Adrenal gland (tissue), 12 donors: Measurements from ENCODE around the gene CDC5L. TPM values are rescaled to one million over a fixed set of nuclear protein-coding genes. Genes with fewer than 3 reads are reported as not detected.
A peak's percentile ranks its signal among the peaks of the same experiment; 100 is the strongest.

Experiments
- DNase-seq, 7 donors: peaks; one replicate each; pipeline ENCODE4 v3.0.0-alpha.2; 2019 to 2020
- H3K27ac ChIP-seq, 5 donors: fragments of 200-600 bp; sonication (generic) in 4 of 5; 1 replicate in 3 of 5; 2 replicates in 2 of 5; pipeline versions ENCODE4 v1.5.1 to v1.8.0; 2016 to 2020; ENCODE audit warnings: mild to moderate bottlenecking in 1 of 5
- H3K27me3 ChIP-seq: fragments of 200-600 bp; 2 replicates; pipeline ENCODE4 v1.8.0; 2021
- H3K36me3 ChIP-seq, 2 donors: fragments of 200-600 bp; replicated peaks in 1 of 2; 1 replicate in 1 of 2; 2 replicates in 1 of 2; pipeline versions ENCODE4 v1.5.1 to v1.8.0; 2018 to 2022
- H3K4me1 ChIP-seq, 2 donors: fragments of 200-600 bp; replicated peaks in 1 of 2; 1 replicate in 1 of 2; 2 replicates in 1 of 2; pipeline versions ENCODE4 v1.5.1 to v1.8.0; 2018 to 2021
- H3K4me3 ChIP-seq, 4 donors: fragments of 200-600 bp; sonication (generic) in 3 of 4; one replicate each; pipeline ENCODE4 v1.5.1; 2016 to 2018
- H3K9me3 ChIP-seq, 3 donors: fragments of 200-600 bp; sonication (generic) in 1 of 3; replicated peaks in 1 of 3; 1 replicate in 2 of 3; 2 replicates in 1 of 3; pipeline versions ENCODE4 v1.5.1 to v1.8.0; 2016 to 2021
- CTCF ChIP-seq, 6 experiments: fragments of 450-650 bp in 4 of 6; fragments of 200-600 bp in 2 of 6; sonication (generic) in 1 of 6; IDR thresholded peaks; 1 replicate in 5 of 6; 2 replicates in 1 of 6; pipeline versions ENCODE4 v1.5.1 to v1.8.0; 2016 to 2021; ENCODE audit warnings: antibody characterized with exemption in 6 of 6, mild to moderate bottlenecking in 2 of 6, moderate library complexity in 1 of 6
- POLR2A ChIP-seq, 2 donors: fragments of 450-650 bp; IDR thresholded peaks; one replicate each; pipeline ENCODE4 v1.6.1; 2017; ENCODE audit warnings: antibody characterized with exemption in 2 of 2, mild to moderate bottlenecking in 2 of 2, moderate library complexity in 1 of 2
- WGBS, 4 donors: extraction: QIAGEN DNeasy Blood & Tissue Kit in 2 of 4; methylation state at CpG; one replicate each; pipeline versions ENCODE4 v1.1.5 to v1.1.7; 2013 to 2017; 5-methylcytosine and 5-hydroxymethylcytosine counted together
- intact Hi-C, 2 donors: fragments of 100-400 bp; cut with DNase I; formaldehyde crosslinking; loops; one replicate each; pipeline versions ENCODE4 v1.14.1 to v1.15.0; 2022 to 2023
- polyA plus RNA-seq, 3 donors: library from polyadenylated mRNA; stranded (reverse); fragments of 200-250 nt in 2 of 3; fragments of 350-450 nt in 1 of 3; fragmentation: Illumina TruSeq in 1 of 3; extraction: RNeasy Lipid Tissue Mini Kit (QIAGEN cat#74804) in 1 of 3; gene quantifications; one replicate each; pipeline ENCODE4 v1.2.3, GENCODE V29; 2013 to 2014
- total RNA-seq, 9 donors: library from RNA; depleted of rRNA in 4 of 9; stranded (reverse); fragments of >200 nt in 4 of 9; fragments of 120-200 nt in 1 of 9; fragmentation: NEBNext Ultra II Directional in 1 of 9; extraction: Animal tissue kit (Norgen Biotek cat#: 25700) in 1 of 9; gene quantifications; one replicate each; pipeline versions ENCODE4 v1.1.0 to v1.2.4, GENCODE V29; 2013 to 2023
- donor health status: healthy with polysubstance abuse.
- donor health status: Bipolar disorder and iron deficiency.
- donor health status: DM: yes; HTN: yes; CAD: no.
- donor health status: DM: no; HTN: no; CAD: no.
- donor health status: DM: no; HTN: no; CAD: no.
- donor health status: DM: yes; HTN: yes; CAD: no.

CDC5L gene
- total and polyA plus RNA-seq, 12 donors: 5.6 to 39.3 (median 20.8) TPM

DNA sequence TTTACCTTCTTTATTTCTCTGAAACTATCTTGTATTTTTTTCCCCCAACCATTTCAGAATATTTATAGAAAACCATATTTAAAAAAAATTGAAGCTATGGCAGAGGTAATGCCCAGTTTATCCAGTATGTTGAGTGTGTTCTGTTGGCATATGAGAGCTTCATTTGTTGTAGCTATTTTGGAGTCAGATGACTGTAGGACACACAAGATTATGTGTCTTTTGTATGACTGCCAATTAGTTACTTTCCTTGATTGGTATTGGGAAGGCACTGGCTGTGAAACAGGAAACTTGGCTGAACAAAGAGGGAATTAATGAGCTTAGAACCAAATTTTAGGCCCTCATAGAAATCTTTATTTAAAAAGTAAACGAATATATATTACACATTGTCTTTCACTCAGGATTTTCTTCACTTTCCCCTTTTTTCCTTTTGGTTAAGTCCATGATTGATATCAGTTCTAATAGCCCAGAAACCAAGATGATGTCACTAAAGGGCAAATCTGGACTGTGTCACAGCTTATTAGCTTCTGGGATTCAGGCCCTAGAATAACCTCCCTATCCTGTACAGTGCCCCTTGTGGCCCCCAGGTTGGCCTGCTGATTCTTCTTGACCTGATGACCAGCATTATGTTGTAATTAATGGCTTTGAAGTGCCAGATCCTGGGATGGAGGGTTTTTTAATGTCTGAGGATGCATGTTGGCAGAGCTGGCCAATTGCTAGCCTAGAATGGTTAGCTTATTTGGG, 10.1 kb downstream of the CDC5L start:
- TF ChIP-seq POLR2A (IDR thresholded peaks at IDR 0.05) (no peak), CTCF (IDR thresholded peaks at IDR 0.05) (no peak)
- Histone ChIP-seq H3K9me3 (no peaks in the 10 kb centered on the region), H3K27me3 (no peaks in the 10 kb centered on the region), H3K4me3 (no peak overlapping the region), H3K36me3 (peaks cover 0 to 63% of the 10 kb centered on the region in 2 donors), H3K4me1 (peaks cover 0 to 33% of the 10 kb centered on the region in 2 donors), H3K27ac (peak overlapping the region in 1 of 5 donors; percentile 18)
- 76 to 92% (median 84%) methylated on average over 1 of the region's 1 CpG for WGBS, 4 donors
- intact Hi-C loops: no loop called here
- no peak for DNase-seq

DNA sequence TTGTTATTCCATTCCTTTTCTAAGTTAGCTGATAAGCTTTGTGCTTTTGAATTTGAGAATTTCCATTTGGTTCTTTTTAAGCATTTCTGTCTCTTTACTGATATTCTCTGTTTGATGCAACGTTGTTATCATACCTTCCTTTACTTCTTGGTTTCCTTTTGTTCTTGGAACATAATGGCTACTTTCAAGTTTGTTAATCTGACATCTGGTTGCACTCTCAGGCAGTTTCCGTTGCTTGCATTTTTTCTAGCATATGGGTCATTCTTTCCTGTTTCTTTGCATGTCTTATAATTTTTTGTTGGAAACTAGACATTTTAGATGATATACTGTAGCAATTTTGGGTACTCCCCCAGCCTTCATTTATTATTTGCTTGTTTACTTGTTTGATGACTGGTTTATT, 12.5 kb downstream of the CDC5L start:
- H3K27me3 ChIP-seq: no peaks in the 10 kb centered on the region
- H3K36me3 ChIP-seq: peaks cover 0 to 54% of the 10 kb centered on the region in 2 donors
- peaks cover 8 to 41% of the 10 kb centered on the region in 2 donors for H3K4me1 ChIP-seq
- intact Hi-C loops: no loop called here
- DNase-seq: no peak
- H3K27ac ChIP-seq: no peak overlapping the region
- no peak for TF ChIP-seq POLR2A (IDR thresholded peaks at IDR 0.05)
- TF ChIP-seq CTCF (IDR thresholded peaks at IDR 0.05): no peak
- H3K9me3 ChIP-seq: no peaks in the 10 kb centered on the region
- WGBS, 4 donors: 65 to 75% (median 72%) methylated on average over 2 of the region's 2 CpGs
- H3K4me3 ChIP-seq: no peak overlapping the region

DNA sequence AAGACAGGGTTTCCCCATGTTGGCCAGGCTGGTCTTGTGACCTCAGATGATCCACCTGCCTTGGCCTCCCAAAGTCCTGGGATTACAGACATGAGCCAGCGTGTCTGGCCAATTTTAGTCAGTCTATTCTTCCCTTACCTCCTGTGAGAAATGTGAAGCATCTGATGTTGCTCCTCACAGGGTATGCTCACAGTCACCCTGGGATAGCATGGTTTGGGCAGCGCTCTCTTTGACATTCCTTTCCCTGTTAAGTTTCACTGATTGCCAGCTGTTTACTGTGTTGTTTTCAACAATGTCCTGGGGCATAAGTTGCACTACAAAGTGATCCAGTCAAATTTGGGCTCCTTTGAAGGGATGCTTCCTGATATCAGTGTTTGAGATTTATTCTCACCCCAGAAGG, 13.1 kb downstream of the CDC5L start:
- intact Hi-C loops: no loop called here
- Histone ChIP-seq H3K36me3 (peaks cover 0 to 53% of the 10 kb centered on the region in 2 donors), H3K27me3 (no peaks in the 10 kb centered on the region), H3K27ac (peak overlapping the region in 1 of 5 donors; percentile 13), H3K4me1 (peaks cover 12 to 46% of the 10 kb centered on the region in 2 donors), H3K9me3 (no peaks in the 10 kb centered on the region), H3K4me3 (no peak overlapping the region)
- WGBS, 4 donors: 89 to 100% (median 95%) methylated on average over 2 of the region's 2 CpGs
- TF ChIP-seq CTCF (IDR thresholded peaks at IDR 0.05) (no peak), POLR2A (IDR thresholded peaks at IDR 0.05) (no peak)
- no peak for DNase-seq

GRCh38 chr6:44401138-44401537, 13.6 kb downstream of the CDC5L start:
- H3K4me1 ChIP-seq: peaks cover 12 to 46% of the 10 kb centered on the region in 2 donors
- DNase-seq: no peak
- no peak for TF ChIP-seq CTCF (IDR thresholded peaks at IDR 0.05)
- no peak for TF ChIP-seq POLR2A (IDR thresholded peaks at IDR 0.05)
- no peak overlapping the region for H3K4me3 ChIP-seq
- H3K36me3 ChIP-seq: peaks cover 0 to 55% of the 10 kb centered on the region in 2 donors
- 41 to 62% (median 47%) methylated on average over 4 to 5 of the region's 5 CpGs for WGBS, 4 donors
- H3K9me3 ChIP-seq: no peaks in the 10 kb centered on the region
- H3K27ac ChIP-seq: peak overlapping the region in 1 of 5 donors; percentile 13
- no peaks in the 10 kb centered on the region for H3K27me3 ChIP-seq
- intact Hi-C loops: no loop called here
